Measurements from ENCODE around the gene CETN2. TPM values are rescaled to one million over a fixed set of nuclear protein-coding genes. Genes with fewer than 3 reads are reported as not detected.

The CETN2 gene
- total and polyA plus RNA-seq, 4 donors: 47.7 to 81.8 (median 66.8) TPM

DNA sequence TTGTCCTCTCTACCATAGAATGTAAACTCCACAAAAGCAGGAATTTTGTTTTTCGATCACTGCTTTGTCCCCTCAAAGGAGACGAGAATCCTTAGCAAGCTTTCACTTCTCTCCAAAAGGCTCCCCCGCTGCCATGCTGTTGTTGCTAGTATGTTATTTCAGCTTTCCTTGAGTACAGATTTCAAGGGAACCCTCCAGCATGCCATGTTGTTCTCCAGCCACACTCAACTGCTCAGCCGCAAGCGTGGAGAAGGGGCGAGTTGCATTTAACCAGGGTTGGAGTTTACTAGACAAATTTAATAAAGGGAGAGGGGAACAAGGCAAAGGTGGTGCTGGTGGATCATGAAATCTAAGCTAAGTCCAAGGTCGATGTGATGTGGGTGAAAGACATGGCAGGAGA, 23.4 kb upstream of the CETN2 start:
- 93 to 98% methylated on average over 7 of the region's 7 CpGs for WGBS, 2 donors
- peaks cover 0 to 11% (median 0%) of the 10 kb centered on the region in 4 donors for H3K9me3 ChIP-seq (ENCODE audit: control insufficient read depth in 4 of 4, insufficient read depth in 3 of 4, low read length in 3 of 4)
- no peaks in the 10 kb centered on the region for H3K27me3 ChIP-seq (ENCODE audit: control insufficient read depth in 3 of 3, insufficient read depth in 3 of 3, low read length in 2 of 3)
- H3K36me3 ChIP-seq (ENCODE audit: control insufficient read depth in 4 of 4, insufficient read depth in 4 of 4, low read length in 4 of 4): peaks cover 0 to 13% (median 6%) of the 10 kb centered on the region in 4 donors
- DNase-seq (no peak), ATAC-seq (ENCODE audit: insufficient read depth, low FRiP score) (no peak)
- no peak overlapping the region for H3K9ac ChIP-seq (ENCODE audit: insufficient read depth in 1 of 2, low read length in 2 of 2)
- H3K4me1 ChIP-seq (ENCODE audit: control insufficient read depth in 5 of 5, insufficient read depth in 5 of 5, low read length in 5 of 5): no peaks in the 10 kb centered on the region
- H3K4me3 ChIP-seq: no peak overlapping the region
- no peak overlapping the region for H3K27ac ChIP-seq (ENCODE audit: low read depth in 1 of 2, low read length in 1 of 2)
- TF ChIP-seq, protein P1, sequence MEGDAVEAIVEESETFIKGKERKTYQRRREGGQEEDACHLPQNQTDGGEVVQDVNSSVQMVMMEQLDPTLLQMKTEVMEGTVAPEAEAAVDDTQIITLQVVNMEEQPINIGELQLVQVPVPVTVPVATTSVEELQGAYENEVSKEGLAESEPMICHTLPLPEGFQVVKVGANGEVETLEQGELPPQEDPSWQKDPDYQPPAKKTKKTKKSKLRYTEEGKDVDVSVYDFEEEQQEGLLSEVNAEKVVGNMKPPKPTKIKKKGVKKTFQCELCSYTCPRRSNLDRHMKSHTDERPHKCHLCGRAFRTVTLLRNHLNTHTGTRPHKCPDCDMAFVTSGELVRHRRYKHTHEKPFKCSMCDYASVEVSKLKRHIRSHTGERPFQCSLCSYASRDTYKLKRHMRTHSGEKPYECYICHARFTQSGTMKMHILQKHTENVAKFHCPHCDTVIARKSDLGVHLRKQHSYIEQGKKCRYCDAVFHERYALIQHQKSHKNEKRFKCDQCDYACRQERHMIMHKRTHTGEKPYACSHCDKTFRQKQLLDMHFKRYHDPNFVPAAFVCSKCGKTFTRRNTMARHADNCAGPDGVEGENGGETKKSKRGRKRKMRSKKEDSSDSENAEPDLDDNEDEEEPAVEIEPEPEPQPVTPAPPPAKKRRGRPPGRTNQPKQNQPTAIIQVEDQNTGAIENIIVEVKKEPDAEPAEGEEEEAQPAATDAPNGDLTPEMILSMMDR (IDR thresholded peaks at IDR 0.05; ENCODE audit: control extremely low read depth, extremely low read depth): no peak

DNA sequence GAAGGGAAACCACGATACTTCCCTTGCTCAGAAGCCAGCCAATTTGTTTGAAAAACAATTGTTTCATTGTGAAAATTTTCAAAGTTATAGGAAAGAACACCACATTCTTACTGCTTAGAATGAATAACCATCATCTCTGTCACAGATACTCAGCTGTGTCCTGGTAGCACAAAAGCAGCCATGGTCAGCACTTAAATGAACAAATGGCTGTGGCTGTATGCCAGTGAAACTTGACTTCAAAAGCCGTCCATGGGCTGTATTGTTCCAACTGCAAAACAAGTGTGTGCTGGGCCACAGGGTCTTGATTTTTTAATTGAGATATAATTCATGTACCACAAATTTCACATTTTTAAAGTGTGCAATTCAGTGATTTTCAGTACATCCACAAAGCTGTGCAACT, 19.9 kb upstream of the CETN2 start:
- Histone ChIP-seq H3K27me3 (ENCODE audit: control insufficient read depth in 3 of 3, insufficient read depth in 3 of 3, low read length in 2 of 3) (no peaks in the 10 kb centered on the region), H3K27ac (ENCODE audit: low read depth in 1 of 2, low read length in 1 of 2) (no peak overlapping the region), H3K4me3 (no peak overlapping the region), H3K9ac (ENCODE audit: insufficient read depth in 1 of 2, low read length in 2 of 2) (no peak overlapping the region), H3K4me1 (ENCODE audit: control insufficient read depth in 5 of 5, insufficient read depth in 5 of 5, low read length in 5 of 5) (peaks cover 0 to 4% (median 0%) of the 10 kb centered on the region in 5 donors), H3K36me3 (ENCODE audit: control insufficient read depth in 4 of 4, insufficient read depth in 4 of 4, low read length in 4 of 4) (peaks cover 0 to 13% (median 8%) of the 10 kb centered on the region in 4 donors), H3K9me3 (ENCODE audit: control insufficient read depth in 4 of 4, insufficient read depth in 3 of 4, low read length in 3 of 4) (peaks cover 0 to 14% (median 0%) of the 10 kb centered on the region in 4 donors)
- DNase-seq: no peak
- WGBS, 2 donors: 77 to 95% methylated on average over 2 of the region's 2 CpGs
- TF ChIP-seq, protein P1 (IDR thresholded peaks at IDR 0.05; ENCODE audit: control extremely low read depth, extremely low read depth): no peak
- no peak for ATAC-seq (ENCODE audit: insufficient read depth, low FRiP score)

DNA sequence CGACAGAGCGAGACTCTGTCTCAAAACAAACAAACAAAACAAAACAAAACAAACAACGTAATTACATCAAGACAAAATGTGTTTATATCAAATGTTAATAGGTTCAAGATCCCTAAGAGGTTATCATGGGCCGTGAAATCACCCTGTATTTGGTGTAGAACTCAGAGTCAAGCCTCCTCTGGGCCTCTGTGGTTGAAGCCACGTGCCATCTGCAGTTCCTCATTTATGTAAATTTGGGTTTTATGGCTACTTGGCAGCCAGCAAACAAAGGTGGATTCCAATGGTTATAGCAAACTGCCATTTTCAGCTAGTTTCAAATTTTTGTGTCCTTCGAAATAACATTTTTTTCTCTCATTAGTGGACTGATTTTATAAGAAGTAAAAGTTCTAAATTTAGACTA, 16.7 kb upstream of the CETN2 start:
- Histone ChIP-seq H3K36me3 (ENCODE audit: control insufficient read depth in 4 of 4, insufficient read depth in 4 of 4, low read length in 4 of 4) (peaks cover 0 to 10% (median 6%) of the 10 kb centered on the region in 4 donors), H3K4me3 (no peak overlapping the region), H3K4me1 (ENCODE audit: control insufficient read depth in 5 of 5, insufficient read depth in 5 of 5, low read length in 5 of 5) (peaks cover 0 to 7% (median 0%) of the 10 kb centered on the region in 5 donors), H3K9me3 (ENCODE audit: control insufficient read depth in 4 of 4, insufficient read depth in 3 of 4, low read length in 3 of 4) (peaks cover 0 to 15% (median 0%) of the 10 kb centered on the region in 4 donors), H3K27me3 (ENCODE audit: control insufficient read depth in 3 of 3, insufficient read depth in 3 of 3, low read length in 2 of 3) (no peaks in the 10 kb centered on the region), H3K9ac (ENCODE audit: insufficient read depth in 1 of 2, low read length in 2 of 2) (no peak overlapping the region), H3K27ac (ENCODE audit: low read depth in 1 of 2, low read length in 1 of 2) (no peak overlapping the region)
- TF ChIP-seq, protein P1 (IDR thresholded peaks at IDR 0.05; ENCODE audit: control extremely low read depth, extremely low read depth): no peak
- DNase-seq (no peak), ATAC-seq (ENCODE audit: insufficient read depth, low FRiP score) (no peak)
- 71 to 73% methylated on average over 6 of the region's 6 CpGs for WGBS, 2 donors

All from lung (tissue), 12 donors.